ENCODE results near the gene RRAS.

Gene RRAS

GRCh38 chr19:49605605-49606004 is 34.3 kb downstream of the RRAS start:
- in situ Hi-C loops (cut with HindIII; ENCODE audit: low sequenced_read_pairs) = no loop called here
- TF ChIP-seq CTCF (IDR thresholded peaks at IDR 0.05; ENCODE audit: low read depth, low read length, missing control alignments) = no peak
- no peak for DNase-seq (ENCODE audit: low read depth)
- H3K4me3 ChIP-seq (ENCODE audit: low read depth, low read length) = no peak overlapping the region

GRCh38 chr19:49602806-49603205 is 37.1 kb downstream of the RRAS start:
- H3K4me3 ChIP-seq (ENCODE audit: low read depth, low read length) = no peak overlapping the region
- in situ Hi-C loops (cut with HindIII; ENCODE audit: low sequenced_read_pairs) = no loop called here
- no peak for DNase-seq (ENCODE audit: low read depth)

GRCh38 chr19:49601482-49602038 is 38.4 kb downstream of the RRAS start:
- in situ Hi-C loops (cut with HindIII; ENCODE audit: low sequenced_read_pairs) = no loop called here
- no peak for DNase-seq (ENCODE audit: low read depth)
- no peak overlapping the region for H3K4me3 ChIP-seq (ENCODE audit: low read depth, low read length)
- no peak for TF ChIP-seq CTCF (IDR thresholded peaks at IDR 0.05; ENCODE audit: low read depth, low read length, missing control alignments)

More at GRCh38 chr19:49602806-49603205, 37.1 kb downstream of the RRAS start:
- no peak for TF ChIP-seq CTCF (IDR thresholded peaks at IDR 0.05; ENCODE audit: low read depth, low read length, missing control alignments)

- in situ Hi-C loops (cut with HindIII; ENCODE audit: low sequenced_read_pairs) = no loop called here
- DNase-seq (ENCODE audit: low read depth) = no peak
- no peak for TF ChIP-seq CTCF (IDR thresholded peaks at IDR 0.05; ENCODE audit: low read depth, low read length, missing control alignments)
- no peak overlapping the region for H3K4me3 ChIP-seq (ENCODE audit: low read depth, low read length)
Measured at GRCh38 chr19:49599378-49600295, 40.3 kb downstream of the RRAS start.

- no peak for DNase-seq (ENCODE audit: low read depth)
- H3K4me3 ChIP-seq (ENCODE audit: low read depth, low read length) = no peak overlapping the region
- in situ Hi-C loops (cut with HindIII; ENCODE audit: low sequenced_read_pairs) = no loop called here
- no peak for TF ChIP-seq CTCF (IDR thresholded peaks at IDR 0.05; ENCODE audit: low read depth, low read length, missing control alignments)
Measured at GRCh38 chr19:49597703-49597974, 42.3 kb downstream of the RRAS start.

- no peak overlapping the region for H3K4me3 ChIP-seq (ENCODE audit: low read depth, low read length)
- TF ChIP-seq CTCF (IDR thresholded peaks at IDR 0.05; ENCODE audit: low read depth, low read length, missing control alignments) = no peak
- no peak for DNase-seq (ENCODE audit: low read depth)
- in situ Hi-C loops (cut with HindIII; ENCODE audit: low sequenced_read_pairs) = no loop called here
Measured at GRCh38 chr19:49596954-49597702, 42.8 kb downstream of the RRAS start.
